LNCaP clone FGC (cell line): Measurements from ENCODE around the gene KCND3.

Experiments used
- DNase-seq: peaks from one replicate; pipeline ENCODE4 v3.0.0-alpha.2; 2011; ENCODE audit warnings: low read depth
- H3K4me3 ChIP-seq: 2 replicates; pipeline ENCODE4 v1.5.1; 2011; ENCODE audit warnings: mild to moderate bottlenecking, low read depth, low read length, control low read depth
- CTCF ChIP-seq: IDR thresholded peaks from 2 replicates; pipeline ENCODE4 v1.5.1; 2012; ENCODE audit warnings: mild to moderate bottlenecking; ENCODE audit not compliant: control insufficient read depth, insufficient read depth; ENCODE audit errors: extremely low read depth

KCND3 gene

GRCh38 chr1:111989531-111990025, at the start of gene KCND3:
Gene KCND3 (minus strand): TSS chr1:111989668.
- no peak for DNase-seq
- peak within 1 kb of the TSS; percentile 62 for H3K4me3 ChIP-seq
- TF ChIP-seq CTCF = no peak; the same call in 1 of the 2 replicates

- TF ChIP-seq CTCF = no peak
- H3K4me3 ChIP-seq = no peak overlapping the region
- no peak for DNase-seq
Measured at GRCh38 chr1:112034277-112034676, 44.8 kb upstream of the KCND3 start.

GRCh38 chr1:112033439-112034120, 44.1 kb upstream of the KCND3 start:
- no peak overlapping the region for H3K4me3 ChIP-seq
- DNase-seq = peak; percentile 53
- no peak for TF ChIP-seq CTCF

- no peak for DNase-seq
- H3K4me3 ChIP-seq = no peak overlapping the region
- TF ChIP-seq CTCF = no peak
Measured at GRCh38 chr1:112030157-112030556, 40.7 kb upstream of the KCND3 start.

GRCh38 chr1:112027696-112028095, 38.2 kb upstream of the KCND3 start:
- H3K4me3 ChIP-seq = no peak overlapping the region
- no peak for DNase-seq
- TF ChIP-seq CTCF = no peak

- DNase-seq = no peak
- no peak for TF ChIP-seq CTCF
- no peak overlapping the region for H3K4me3 ChIP-seq
Measured at GRCh38 chr1:112026501-112026900, 37.0 kb upstream of the KCND3 start.

GRCh38 chr1:112026016-112026415, 36.5 kb upstream of the KCND3 start:
- no peak for DNase-seq
- no peak overlapping the region for H3K4me3 ChIP-seq
- no peak for TF ChIP-seq CTCF
